Lower lobe of right lung (tissue), 2 donors: ENCODE results near the gene PDZD7. TPM values are rescaled to one million over a fixed set of nuclear protein-coding genes. Genes with fewer than 3 reads are reported as not detected.
A peak's percentile ranks its signal among the peaks of the same experiment; 100 is the strongest.

Experiments
- ATAC-seq, 2 donors: fragments of 200-7000 bp; cut with Tn5 transposase; one replicate each; pipeline ENCODE4 v1.9.1; 2020 to 2022; ENCODE audit warnings: mild to moderate bottlenecking in 2 of 2, moderate library complexity in 2 of 2
- DNase-seq: peaks from one replicate; pipeline ENCODE4 v3.0.0-alpha.2; 2020
- H3K27ac ChIP-seq: fragments of 200-600 bp; one replicate; pipeline ENCODE4 v1.8.0; 2022
- H3K27me3 ChIP-seq: fragments of 200-600 bp; one replicate; pipeline ENCODE4 v1.8.0; 2022; ENCODE audit warnings: low read depth
- H3K36me3 ChIP-seq: fragments of 200-600 bp; one replicate; pipeline ENCODE4 v1.8.0; 2022; ENCODE audit warnings: mild to moderate bottlenecking
- H3K4me1 ChIP-seq: fragments of 200-600 bp; one replicate; pipeline ENCODE4 v1.8.0; 2022
- H3K4me3 ChIP-seq: fragments of 200-600 bp; one replicate; pipeline ENCODE4 v1.8.0; 2022; ENCODE audit warnings: mild to moderate bottlenecking
- H3K9me3 ChIP-seq: fragments of 200-600 bp; one replicate; pipeline ENCODE4 v1.8.0; 2022
- CTCF ChIP-seq: fragments of 200-600 bp; IDR thresholded peaks from one replicate; pipeline ENCODE4 v1.8.0; 2022; ENCODE audit warnings: antibody characterized with exemption, mild to moderate bottlenecking
- intact Hi-C: fragments of 100-400 bp; cut with DNase I; formaldehyde crosslinking; loops from one replicate; pipeline ENCODE4 v1.11.0; 2022
- total RNA-seq: library from RNA; stranded (reverse); fragmentation: NEBNext Ultra II Directional; extraction: Animal tissue kit (Norgen Biotek cat#: 25700); gene quantifications from one replicate; pipeline ENCODE4 v1.2.1, GENCODE V29; 2021
- donor health status: DM: no; HTN: yes; CAD: no; lungs with severe emphysema.

PDZD7 gene
- total RNA-seq, 1 donor from 2014 or later, result 1.6 TPM

DNA sequence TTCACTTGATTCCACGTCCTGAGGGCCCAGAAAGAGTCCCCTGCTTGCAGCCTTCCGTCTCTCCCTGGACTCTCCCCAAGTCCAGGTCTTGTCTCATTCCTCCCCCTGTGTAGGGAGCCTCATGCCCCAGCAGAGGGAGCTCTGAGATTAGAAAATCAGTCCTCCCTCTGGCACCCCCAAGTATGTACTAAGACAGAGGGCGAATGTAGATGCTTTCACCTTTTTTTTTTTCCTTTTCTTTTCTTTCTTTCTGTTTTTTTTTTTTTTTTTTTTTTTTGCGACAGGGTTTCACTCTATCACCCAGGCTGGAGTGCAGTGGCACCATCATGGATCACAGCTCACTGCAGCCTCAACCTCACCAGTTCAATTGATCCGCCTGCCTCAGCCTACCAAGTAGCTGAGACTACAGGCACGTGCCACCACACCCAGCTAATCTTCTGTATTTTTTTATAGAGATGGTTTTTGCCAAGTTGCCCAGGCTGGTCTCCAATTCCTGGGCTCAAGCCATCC is 10.4 kb upstream of the PDZD7 start:
- peaks cover 42% of the 10 kb centered on the region for H3K36me3 ChIP-seq
- H3K4me1 ChIP-seq, result peaks cover 26% of the 10 kb centered on the region
- ATAC-seq (peak; percentile 78 to 85), DNase-seq (peak; percentile 74)
- intact Hi-C loops, result no loop called here
- H3K27me3 ChIP-seq, result peaks cover 4% of the 10 kb centered on the region
- no peaks in the 10 kb centered on the region for H3K9me3 ChIP-seq
- peak; percentile 88 for TF ChIP-seq CTCF
- no peak overlapping the region for H3K4me3 ChIP-seq
- H3K27ac ChIP-seq, result peak overlapping the region; percentile 86

GRCh38 chr10:101040851-101041250 is 9.9 kb upstream of the PDZD7 start:
- H3K4me1 ChIP-seq, result peaks cover 26% of the 10 kb centered on the region
- H3K27ac ChIP-seq, result no peak overlapping the region
- intact Hi-C loops, result no loop called here
- H3K9me3 ChIP-seq, result no peaks in the 10 kb centered on the region
- H3K36me3 ChIP-seq, result peaks cover 46% of the 10 kb centered on the region
- H3K27me3 ChIP-seq, result no peaks in the 10 kb centered on the region
- H3K4me3 ChIP-seq, result no peak overlapping the region
- TF ChIP-seq CTCF, result no peak
- DNase-seq (no peak), ATAC-seq (no peak)

GRCh38 chr10:101040061-101040460 is 9.1 kb upstream of the PDZD7 start:
- intact Hi-C loops, result no loop called here
- DNase-seq (no peak), ATAC-seq (no peak)
- Histone ChIP-seq H3K27ac (no peak overlapping the region), H3K36me3 (peaks cover 54% of the 10 kb centered on the region), H3K4me1 (peaks cover 26% of the 10 kb centered on the region), H3K27me3 (no peaks in the 10 kb centered on the region), H3K9me3 (no peaks in the 10 kb centered on the region), H3K4me3 (no peak overlapping the region)
- no peak for TF ChIP-seq CTCF

- no peak overlapping the region for H3K4me3 ChIP-seq
- ATAC-seq (no peak), DNase-seq (no peak)
- TF ChIP-seq CTCF, result no peak
- intact Hi-C loops, result no loop called here
- no peaks in the 10 kb centered on the region for H3K9me3 ChIP-seq
- peaks cover 27% of the 10 kb centered on the region for H3K4me1 ChIP-seq
- H3K36me3 ChIP-seq, result peaks cover 61% of the 10 kb centered on the region
- no peaks in the 10 kb centered on the region for H3K27me3 ChIP-seq
- no peak overlapping the region for H3K27ac ChIP-seq
These were observed 7.6 kb upstream of the PDZD7 start for GRCh38 chr10:101038484-101038883.

- H3K4me3 ChIP-seq, result no peak overlapping the region
- intact Hi-C loops, result no loop called here
- no peak overlapping the region for H3K27ac ChIP-seq
- peaks cover 61% of the 10 kb centered on the region for H3K36me3 ChIP-seq
- no peaks in the 10 kb centered on the region for H3K27me3 ChIP-seq
- TF ChIP-seq CTCF, result no peak
- ATAC-seq, result no peak
- H3K9me3 ChIP-seq, result no peaks in the 10 kb centered on the region
- DNase-seq, result no peak
- peaks cover 22% of the 10 kb centered on the region for H3K4me1 ChIP-seq
These were observed 5.8 kb upstream of the PDZD7 start for GRCh38 chr10:101036726-101037125.
